ENCODE measurements around the gene ZFP92.
"Not testable (repeated sequence)": the region's sequence is repeated elsewhere in the genome, so short reads cannot be mapped to it uniquely, and the experiment has no call there.

Gene ZFP92

GRCh38 chrX:153387987-153388721 is 23.1 kb upstream of the ZFP92 start:
- no peak for DNase-seq

DNA sequence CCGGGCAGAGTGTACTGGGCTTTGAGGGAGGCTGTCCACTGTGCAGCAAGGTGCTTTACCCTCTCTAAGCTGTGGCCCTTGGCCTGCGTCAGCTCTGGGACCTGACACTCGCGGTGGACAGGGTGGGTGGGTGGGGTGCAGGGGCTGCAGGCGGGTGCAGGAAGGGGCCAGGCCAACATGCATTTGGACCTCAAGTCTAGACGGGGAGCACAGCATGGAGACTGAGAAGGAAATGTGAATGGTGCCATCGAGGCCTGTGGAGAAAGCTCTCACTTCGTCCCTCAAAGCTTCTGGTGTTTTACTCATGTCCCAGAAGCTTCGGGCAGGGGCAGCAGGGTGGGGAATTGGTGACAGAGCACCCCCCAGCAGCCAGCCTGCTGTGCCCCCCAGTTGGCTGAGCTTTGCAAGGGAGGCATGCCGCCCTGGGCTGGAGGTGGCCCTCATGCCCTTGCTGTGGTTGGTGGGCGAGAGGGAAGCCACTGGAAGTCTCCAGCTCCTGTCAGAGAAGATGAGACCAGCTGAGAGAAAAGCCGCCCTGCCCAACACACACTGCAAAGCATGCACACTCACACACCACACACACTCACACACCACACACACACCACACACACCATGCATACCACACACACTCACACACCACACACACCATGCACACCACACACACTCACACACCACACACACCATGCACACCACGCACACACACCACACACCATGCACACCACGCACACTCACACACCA is 22.4 kb upstream of the ZFP92 start:
- DNase-seq, result no peak

DNA sequence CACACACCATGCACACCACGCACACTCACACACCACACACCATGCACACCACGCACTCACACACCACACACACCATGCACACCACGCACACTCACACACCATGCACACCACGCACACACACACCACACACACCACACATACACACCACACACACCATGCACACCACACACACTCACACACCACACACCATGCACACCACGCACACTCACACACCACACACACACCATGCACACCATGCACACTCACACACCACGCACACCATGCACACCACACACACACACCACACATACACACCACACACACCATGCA is 21.9 kb upstream of the ZFP92 start:
- DNase-seq, result not testable (repeated sequence)

- DNase-seq, result no peak
Measured at GRCh38 chrX:153392642-153393321, 18.5 kb upstream of the ZFP92 start.

GRCh38 chrX:153394612-153395011 is 16.7 kb upstream of the ZFP92 start:
- no peak for DNase-seq

DNA sequence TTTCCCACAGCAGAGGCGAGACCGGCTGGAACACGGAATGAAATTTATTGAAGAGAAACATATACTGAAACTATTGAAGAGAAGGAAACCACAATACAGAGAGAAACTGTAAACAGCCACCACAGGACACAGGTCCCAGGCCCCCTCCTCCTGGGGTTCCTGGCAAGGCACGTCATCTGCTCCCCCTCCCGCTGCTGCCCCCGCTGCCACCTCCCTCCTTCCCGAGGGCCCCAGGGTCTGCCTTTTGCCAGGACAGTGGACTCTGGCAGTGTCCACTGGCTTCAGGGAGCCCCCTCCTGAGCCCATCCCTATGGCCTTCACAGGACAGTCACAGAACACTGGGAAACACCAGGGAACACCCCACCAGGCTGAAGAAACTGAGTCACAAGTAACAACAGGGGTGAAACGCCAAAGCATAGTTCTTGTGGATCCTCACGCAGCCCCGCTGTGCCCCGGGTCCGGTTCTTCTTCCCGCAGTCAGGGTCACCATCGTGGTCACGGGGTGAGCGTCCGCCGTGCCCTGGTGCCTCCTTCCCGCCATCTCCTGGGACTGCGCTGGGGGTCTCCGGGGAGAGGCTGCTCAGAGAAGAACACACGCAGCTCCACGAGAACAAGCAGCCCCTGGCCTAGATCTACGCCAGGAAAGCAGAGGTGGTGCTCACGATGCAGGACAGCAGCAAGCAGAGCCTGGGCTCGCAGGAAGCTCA is 15.5 kb upstream of the ZFP92 start:
- DNase-seq, result no peak

GRCh38 chrX:153396320-153397195 is 14.7 kb upstream of the ZFP92 start:
- no peak for DNase-seq

- DNase-seq, result no peak
Measured at GRCh38 chrX:153397256-153397960, 13.9 kb upstream of the ZFP92 start.

DNA sequence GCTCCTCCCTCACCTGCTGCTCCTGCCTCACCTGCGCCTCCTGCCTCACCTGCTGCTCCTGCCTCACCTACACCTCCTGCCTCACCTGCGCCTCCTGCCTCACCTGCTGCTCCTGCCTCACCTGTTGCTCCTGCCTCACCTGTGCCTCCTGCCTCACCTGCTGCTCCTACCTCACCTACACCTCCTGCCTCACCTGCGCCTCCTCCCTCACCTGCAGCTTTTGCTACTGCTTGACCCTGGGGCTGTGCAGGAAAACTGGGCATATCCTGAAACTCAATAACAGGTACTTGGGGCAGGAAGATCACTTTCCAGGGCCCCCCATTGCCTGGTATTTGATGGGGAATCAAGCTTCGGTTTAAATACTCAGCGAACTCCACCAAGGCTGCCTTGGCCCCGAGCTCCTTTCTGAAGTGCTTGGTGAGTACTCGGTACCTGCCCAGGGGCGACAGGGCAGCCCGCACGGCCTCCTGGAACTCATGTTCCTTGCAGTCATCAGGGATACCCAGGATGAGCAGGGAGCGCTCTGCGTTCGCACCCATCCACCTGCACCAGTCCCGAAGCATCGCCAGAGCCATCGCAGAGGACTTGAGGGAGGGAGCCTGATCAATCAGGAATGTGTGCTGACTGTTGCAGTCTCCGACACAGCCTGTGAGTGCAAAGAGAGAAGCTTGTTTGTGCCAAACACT is 12.9 kb upstream of the ZFP92 start:
- no peak for DNase-seq

- DNase-seq, result peak; percentile 37 to 48
Measured at GRCh38 chrX:153400146-153401132, 10.8 kb upstream of the ZFP92 start.

DNA sequence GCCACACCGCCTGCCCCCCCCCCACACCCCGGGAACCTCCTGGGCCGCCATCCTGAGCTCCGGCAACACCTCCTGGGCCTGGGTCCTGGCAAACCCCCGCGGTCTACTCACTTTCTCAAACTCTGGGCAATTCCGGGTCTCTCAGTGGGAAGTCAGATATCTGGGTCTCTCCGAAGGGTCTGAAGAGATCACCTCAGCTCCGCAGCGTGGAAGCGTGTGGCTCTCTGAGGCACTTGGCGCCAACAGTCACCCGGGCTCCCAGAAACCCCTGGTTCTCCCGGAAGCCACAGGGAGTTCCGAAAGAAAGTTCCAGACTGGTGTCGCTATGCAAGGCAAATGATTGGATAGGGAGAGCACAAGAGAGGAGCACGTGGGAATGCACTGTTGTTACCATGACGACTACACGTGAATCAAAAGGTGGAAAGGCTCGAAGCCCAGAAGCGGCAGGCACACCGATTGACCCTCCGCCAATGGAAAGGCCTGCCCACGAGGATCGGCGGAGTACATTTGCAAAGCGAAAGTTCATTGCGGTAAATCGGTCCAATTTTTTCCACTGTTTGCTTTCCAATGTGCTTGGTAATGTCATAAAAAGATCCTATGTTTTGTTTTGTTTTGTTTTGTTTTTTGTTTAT is 10.0 kb upstream of the ZFP92 start, which contains the start of gene PNMA6E:
TSS of gene PNMA6E (minus strand) at position 218 of the 632 bp plus-strand sequence. CDS start 2,501 bp downstream, outside the sequence.
- DNase-seq, result no peak

DNA sequence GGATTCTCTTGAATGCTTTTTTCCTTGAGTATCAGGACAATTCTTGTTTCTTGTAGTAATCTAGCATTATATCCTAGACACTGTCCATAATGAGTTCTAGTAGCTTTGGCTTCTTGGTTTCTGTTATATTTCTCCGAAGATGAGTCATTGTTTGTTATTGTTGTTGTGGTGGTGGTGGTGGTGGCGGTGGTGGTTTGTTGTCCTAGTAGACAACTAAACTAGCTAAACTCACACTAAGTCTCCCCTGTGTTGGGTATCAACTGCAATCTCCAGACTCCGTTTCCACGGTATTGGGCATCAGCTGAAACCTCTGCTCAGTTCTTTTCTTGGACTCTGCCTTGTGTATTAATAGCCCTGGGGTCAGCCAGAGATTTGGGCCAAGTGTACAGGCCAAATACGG is 6.9 kb upstream of the ZFP92 start:
- not testable (repeated sequence) for DNase-seq

- DNase-seq, result no peak
Measured at GRCh38 chrX:153405426-153405825, 5.8 kb upstream of the ZFP92 start.

- no peak for DNase-seq
Measured at GRCh38 chrX:153406011-153406410, 5.3 kb upstream of the ZFP92 start.

- no peak for DNase-seq
Measured at GRCh38 chrX:153406903-153407302, 4.4 kb upstream of the ZFP92 start.

- no peak for DNase-seq
Measured at GRCh38 chrX:153407736-153408135, 3.5 kb upstream of the ZFP92 start.

DNA sequence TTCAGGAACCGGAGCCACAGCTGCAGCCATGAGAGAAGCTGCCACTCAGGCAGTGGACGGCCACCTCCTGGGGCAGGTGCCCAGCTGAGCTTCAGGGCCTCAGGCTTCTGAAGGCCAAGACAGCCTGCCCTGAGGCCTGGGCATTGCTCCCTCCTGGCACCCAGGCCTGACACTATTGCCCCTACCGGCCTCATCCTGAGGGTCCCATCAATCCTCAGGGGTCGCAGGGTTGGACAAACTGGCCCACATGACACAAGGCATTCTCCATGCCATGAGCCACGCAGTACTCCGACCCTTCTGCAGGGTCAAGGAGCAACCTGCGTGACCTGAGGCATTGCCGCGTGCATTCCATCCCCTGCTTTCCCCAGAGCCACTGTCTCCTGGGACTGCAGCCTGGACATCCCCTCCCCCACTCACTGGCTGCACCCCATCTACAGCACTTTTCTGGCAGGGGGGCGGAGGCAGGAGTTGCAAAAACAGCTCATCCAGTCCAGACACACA is 3.0 kb upstream of the ZFP92 start:
- no peak for DNase-seq

DNA sequence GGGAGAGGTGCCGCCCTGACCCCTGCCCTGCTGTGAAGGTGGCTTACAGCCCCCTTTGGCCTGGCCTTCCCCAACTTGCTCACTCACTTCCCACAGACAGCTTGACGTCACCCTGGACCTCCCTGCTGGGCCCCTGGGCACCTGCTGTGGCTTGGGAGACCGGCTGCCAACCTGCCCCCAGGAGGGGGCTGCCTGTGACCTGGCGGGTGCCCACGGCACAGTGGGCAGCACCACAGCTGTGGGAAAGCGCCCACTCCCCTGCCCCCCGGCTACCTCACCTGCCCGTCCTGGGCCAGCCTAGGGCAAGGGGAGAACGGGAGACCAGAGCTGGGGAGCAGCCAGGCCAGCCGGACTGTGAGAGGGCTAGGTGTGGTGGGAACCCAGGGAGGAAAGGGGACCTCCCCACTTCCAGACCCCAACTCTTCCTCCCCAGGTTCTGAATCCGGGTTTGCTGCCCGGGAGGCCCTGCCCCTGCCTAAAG is 2.4 kb upstream of the ZFP92 start:
- no peak for DNase-seq
